ENCODE data around the gene VPS41. TPM values are rescaled to one million over a fixed set of nuclear protein-coding genes. Genes with fewer than 3 reads are reported as not detected.
A peak's percentile ranks its signal among the peaks of the same experiment; 100 is the strongest.
"Not testable (repeated sequence)": the region's sequence is repeated elsewhere in the genome, so short reads cannot be mapped to it uniquely, and the experiment has no call there.

Gene VPS41
- polyA plus RNA-seq = 10 to 100 TPM in 3 of 4 donors, 1 to 10 TPM in 1; 8.6 to 67.7 (median 14.4) TPM
- long read RNA-seq, donor 1, full-length matches to known transcripts = 10 of 10 reads
- long read RNA-seq, donor 1, partial matches to known transcripts = 0 of 10 reads
- long read RNA-seq, donor 1, other reads (novel, unspliced or antisense) = 0 of 10 reads
- long read RNA-seq, donor 2, partial matches to known transcripts = 0 of 2 reads
- long read RNA-seq, donor 2, other reads (novel, unspliced or antisense) = 0 of 2 reads
- long read RNA-seq, donor 3, partial matches to known transcripts = 0 of 4 reads
- long read RNA-seq, donor 3, other reads (novel, unspliced or antisense) = 0 of 4 reads
- long read RNA-seq, donor 4 = 0 reads
- long read RNA-seq, donor 5, partial matches to known transcripts = 0 of 3 reads
- long read RNA-seq, donor 5, other reads (novel, unspliced or antisense) = 0 of 3 reads
- long read RNA-seq, donor 6, partial matches to known transcripts = 0 of 4 reads
- long read RNA-seq, donor 6, other reads (novel, unspliced or antisense) = 0 of 4 reads
- long read RNA-seq, donor 7, full-length matches to known transcripts = 6 of 6 reads
- long read RNA-seq, donor 7, partial matches to known transcripts = 0 of 6 reads
- long read RNA-seq, donor 7, other reads (novel, unspliced or antisense) = 0 of 6 reads
- long read RNA-seq, donor 8 = 0 reads
- long read RNA-seq, donor 9, full-length matches to known transcripts = 3 of 3 reads
- long read RNA-seq, donor 9, partial matches to known transcripts = 0 of 3 reads
- long read RNA-seq, donor 9, other reads (novel, unspliced or antisense) = 0 of 3 reads
- long read RNA-seq, donor 10, full-length matches to known transcripts = 5 of 5 reads
- long read RNA-seq, donor 10, partial matches to known transcripts = 0 of 5 reads
- long read RNA-seq, donor 10, other reads (novel, unspliced or antisense) = 0 of 5 reads

GRCh38 chr7:38908759-38909335 is at the start of gene VPS41:
Gene VPS41 (minus strand): TSS chr7:38909191. CDS start chr7:38909174, 17 bp downstream.
- 0 to 1% (median 0%) methylated on average over 18 to 20 of the region's 20 CpGs for WGBS, 3 donors
- DNase-seq (peak; percentile 91 to 92), FAIRE-seq (no peak)
- peak within 1 kb of the TSS; percentile 24 to 74 (median 40) for H3K27ac ChIP-seq (ENCODE audit: low read depth in 1 of 3, low read length in 2 of 3)
- H3K4me1 ChIP-seq (ENCODE audit: control insufficient read depth in 3 of 3, insufficient read depth in 2 of 3, low read depth in 1 of 3, low read length in 2 of 3) = peaks cover 0 to 4% (median 3%) of the 10 kb centered on the region in 3 donors
- H3K27me3 ChIP-seq (ENCODE audit: control insufficient read depth in 3 of 3, insufficient read depth in 3 of 3, low read length in 3 of 3) = peaks cover 0 to 2% (median 0%) of the 10 kb centered on the region in 3 donors
- no peaks in the 10 kb centered on the region for H3K36me3 ChIP-seq (ENCODE audit: control insufficient read depth in 3 of 3, insufficient read depth in 2 of 3, low read depth in 1 of 3, low read length in 3 of 3)
- H3K4me3 ChIP-seq (ENCODE audit: low read depth in 1 of 3, low read length in 3 of 3) = peak within 1 kb of the TSS; percentile 79 to 93 (median 80)
- H3K9me3 ChIP-seq (ENCODE audit: control insufficient read depth in 2 of 2, insufficient read depth in 1 of 2, low read depth in 1 of 2, low read length in 1 of 2) = no peaks in the 10 kb centered on the region

- whole genome bisulfite sequencing, 3 donors = 76 to 95% (median 82%) methylated on average over 5 of the region's 5 CpGs
- Histone ChIP-seq H3K4me1 (ENCODE audit: control insufficient read depth in 3 of 3, insufficient read depth in 2 of 3, low read depth in 1 of 3, low read length in 2 of 3) (no peaks in the 10 kb centered on the region), H3K27me3 (ENCODE audit: control insufficient read depth in 3 of 3, insufficient read depth in 3 of 3, low read length in 3 of 3) (peaks cover 0 to 2% (median 0%) of the 10 kb centered on the region in 3 donors), H3K36me3 (ENCODE audit: control insufficient read depth in 3 of 3, insufficient read depth in 2 of 3, low read depth in 1 of 3, low read length in 3 of 3) (no peaks in the 10 kb centered on the region), H3K27ac (ENCODE audit: low read depth in 1 of 3, low read length in 2 of 3) (no peak overlapping the region), H3K9me3 (ENCODE audit: control insufficient read depth in 2 of 2, insufficient read depth in 1 of 2, low read depth in 1 of 2, low read length in 1 of 2) (no peaks in the 10 kb centered on the region), H3K4me3 (ENCODE audit: low read depth in 1 of 3, low read length in 3 of 3) (no peak overlapping the region)
- DNase-seq (no peak), FAIRE-seq (no peak)
These were observed 46.9 kb upstream of the VPS41 start for GRCh38 chr7:38955892-38956291.

- Histone ChIP-seq H3K4me3 (ENCODE audit: low read depth in 1 of 3, low read length in 3 of 3) (no peak overlapping the region), H3K4me1 (ENCODE audit: control insufficient read depth in 3 of 3, insufficient read depth in 2 of 3, low read depth in 1 of 3, low read length in 2 of 3) (no peaks in the 10 kb centered on the region), H3K9me3 (ENCODE audit: control insufficient read depth in 2 of 2, insufficient read depth in 1 of 2, low read depth in 1 of 2, low read length in 1 of 2) (no peaks in the 10 kb centered on the region), H3K27ac (ENCODE audit: low read depth in 1 of 3, low read length in 2 of 3) (no peak overlapping the region), H3K36me3 (ENCODE audit: control insufficient read depth in 3 of 3, insufficient read depth in 2 of 3, low read depth in 1 of 3, low read length in 3 of 3) (no peaks in the 10 kb centered on the region), H3K27me3 (ENCODE audit: control insufficient read depth in 3 of 3, insufficient read depth in 3 of 3, low read length in 3 of 3) (peaks cover 0 to 2% (median 0%) of the 10 kb centered on the region in 3 donors)
- DNase-seq = no peak
- FAIRE-seq = no peak
- WGBS, 3 donors = 71 to 85% (median 80%) methylated on average over 4 of the region's 4 CpGs
These were observed 45.0 kb upstream of the VPS41 start for GRCh38 chr7:38953971-38954370.

DNA sequence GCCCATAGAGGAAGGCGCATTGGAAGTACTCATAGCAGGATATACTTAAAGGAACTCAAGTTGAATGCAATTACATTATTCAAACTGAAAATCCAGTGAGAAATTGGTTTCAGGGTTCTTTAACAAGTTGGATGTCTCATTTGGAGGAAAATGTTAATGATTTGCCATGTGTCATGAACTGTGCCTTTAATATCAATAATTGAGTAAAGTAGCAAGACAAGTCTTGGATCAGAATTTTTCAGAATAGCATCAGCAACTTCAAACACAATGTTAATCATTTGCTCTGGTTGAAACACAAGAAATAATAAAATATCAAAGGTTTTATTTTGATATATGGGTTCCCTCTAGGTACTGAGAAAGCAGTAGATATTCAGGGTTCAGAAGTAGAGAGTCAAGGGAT is 44.2 kb upstream of the VPS41 start:
- no peaks in the 10 kb centered on the region for H3K9me3 ChIP-seq (ENCODE audit: control insufficient read depth in 2 of 2, insufficient read depth in 1 of 2, low read depth in 1 of 2, low read length in 1 of 2)
- no peaks in the 10 kb centered on the region for H3K4me1 ChIP-seq (ENCODE audit: control insufficient read depth in 3 of 3, insufficient read depth in 2 of 3, low read depth in 1 of 3, low read length in 2 of 3)
- 85 to 97% (median 95%) methylated on average over 1 of the region's 1 CpG for WGBS, 3 donors
- no peak overlapping the region for H3K27ac ChIP-seq (ENCODE audit: low read depth in 1 of 3, low read length in 2 of 3)
- peaks cover 0 to 2% (median 0%) of the 10 kb centered on the region in 3 donors for H3K27me3 ChIP-seq (ENCODE audit: control insufficient read depth in 3 of 3, insufficient read depth in 3 of 3, low read length in 3 of 3)
- H3K36me3 ChIP-seq (ENCODE audit: control insufficient read depth in 3 of 3, insufficient read depth in 2 of 3, low read depth in 1 of 3, low read length in 3 of 3) = no peaks in the 10 kb centered on the region
- FAIRE-seq = no peak
- no peak for DNase-seq
- H3K4me3 ChIP-seq (ENCODE audit: low read depth in 1 of 3, low read length in 3 of 3) = no peak overlapping the region

DNA sequence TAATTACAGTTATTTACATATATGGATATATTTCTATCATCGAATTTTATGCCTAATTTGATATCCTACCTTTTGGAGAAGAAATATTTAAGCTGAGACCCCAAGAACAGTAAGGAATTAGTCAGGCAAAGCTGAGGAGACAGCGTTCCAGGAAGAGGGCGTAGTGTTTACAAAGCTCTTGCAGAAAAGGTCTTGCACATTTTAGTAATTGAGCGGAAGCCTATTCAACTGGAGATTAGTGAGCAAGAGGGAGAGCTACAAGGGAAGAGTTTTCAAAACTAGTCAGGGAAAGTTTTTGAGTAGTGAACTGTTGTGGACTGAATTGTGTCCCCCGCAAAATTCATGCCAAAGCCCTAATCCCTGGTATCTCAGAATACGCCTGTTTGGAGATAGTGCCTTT is 42.2 kb upstream of the VPS41 start:
- FAIRE-seq = no peak
- Histone ChIP-seq H3K4me3 (ENCODE audit: low read depth in 1 of 3, low read length in 3 of 3) (no peak overlapping the region), H3K36me3 (ENCODE audit: control insufficient read depth in 3 of 3, insufficient read depth in 2 of 3, low read depth in 1 of 3, low read length in 3 of 3) (no peaks in the 10 kb centered on the region), H3K27ac (ENCODE audit: low read depth in 1 of 3, low read length in 2 of 3) (no peak overlapping the region), H3K4me1 (ENCODE audit: control insufficient read depth in 3 of 3, insufficient read depth in 2 of 3, low read depth in 1 of 3, low read length in 2 of 3) (no peaks in the 10 kb centered on the region), H3K9me3 (ENCODE audit: control insufficient read depth in 2 of 2, insufficient read depth in 1 of 2, low read depth in 1 of 2, low read length in 1 of 2) (no peaks in the 10 kb centered on the region), H3K27me3 (ENCODE audit: control insufficient read depth in 3 of 3, insufficient read depth in 3 of 3, low read length in 3 of 3) (peaks cover 0 to 2% (median 0%) of the 10 kb centered on the region in 3 donors)
- 68 to 80% (median 68%) methylated on average over 6 of the region's 6 CpGs for WGBS, 3 donors
- DNase-seq = no peak

DNA sequence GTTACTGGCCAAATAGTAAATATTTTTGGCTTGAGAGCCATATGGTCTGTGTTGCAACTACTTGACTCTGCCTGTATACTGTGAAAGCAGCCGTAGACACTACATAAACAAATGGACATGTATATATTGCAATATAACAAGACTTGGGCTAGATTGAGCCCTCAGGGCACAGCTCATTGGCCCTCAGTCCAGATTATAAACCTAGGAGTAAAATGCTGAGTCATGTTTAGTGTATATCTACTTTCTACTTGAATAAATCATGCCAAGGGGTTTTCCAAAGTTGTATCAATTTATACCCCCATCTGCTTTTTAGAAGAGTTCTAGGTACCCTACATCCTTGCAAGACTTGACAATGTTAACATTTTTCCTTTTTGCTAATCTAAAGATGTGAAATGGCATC is 41.3 kb upstream of the VPS41 start:
- no peak overlapping the region for H3K4me3 ChIP-seq (ENCODE audit: low read depth in 1 of 3, low read length in 3 of 3)
- no peaks in the 10 kb centered on the region for H3K36me3 ChIP-seq (ENCODE audit: control insufficient read depth in 3 of 3, insufficient read depth in 2 of 3, low read depth in 1 of 3, low read length in 3 of 3)
- H3K4me1 ChIP-seq (ENCODE audit: control insufficient read depth in 3 of 3, insufficient read depth in 2 of 3, low read depth in 1 of 3, low read length in 2 of 3) = no peaks in the 10 kb centered on the region
- H3K27me3 ChIP-seq (ENCODE audit: control insufficient read depth in 3 of 3, insufficient read depth in 3 of 3, low read length in 3 of 3) = no peaks in the 10 kb centered on the region
- no peak overlapping the region for H3K27ac ChIP-seq (ENCODE audit: low read depth in 1 of 3, low read length in 2 of 3)
- DNase-seq (no peak), FAIRE-seq (no peak)
- WGBS, 3 donors = 43 to 56% (median 52%) methylated on average over 1 of the region's 1 CpG
- no peaks in the 10 kb centered on the region for H3K9me3 ChIP-seq (ENCODE audit: control insufficient read depth in 2 of 2, insufficient read depth in 1 of 2, low read depth in 1 of 2, low read length in 1 of 2)

GRCh38 chr7:38947541-38947940 is 38.5 kb upstream of the VPS41 start:
- WGBS, 3 donors = 90 to 92% (median 91%) methylated on average over 4 of the region's 4 CpGs
- not testable (repeated sequence) for DNase-seq; FAIRE-seq; H3K9me3 ChIP-seq (ENCODE audit: control insufficient read depth in 2 of 2, insufficient read depth in 1 of 2, low read depth in 1 of 2, low read length in 1 of 2); H3K27ac ChIP-seq (ENCODE audit: low read depth in 1 of 3, low read length in 2 of 3); H3K4me3 ChIP-seq (ENCODE audit: low read depth in 1 of 3, low read length in 3 of 3); H3K27me3 ChIP-seq (ENCODE audit: control insufficient read depth in 3 of 3, insufficient read depth in 3 of 3, low read length in 3 of 3); H3K36me3 ChIP-seq (ENCODE audit: control insufficient read depth in 3 of 3, insufficient read depth in 2 of 3, low read depth in 1 of 3, low read length in 3 of 3); H3K4me1 ChIP-seq (ENCODE audit: control insufficient read depth in 3 of 3, insufficient read depth in 2 of 3, low read depth in 1 of 3, low read length in 2 of 3)

GRCh38 chr7:38942431-38943051 is 33.5 kb upstream of the VPS41 start:
- FAIRE-seq = no peak
- Histone ChIP-seq H3K36me3 (ENCODE audit: control insufficient read depth in 3 of 3, insufficient read depth in 2 of 3, low read depth in 1 of 3, low read length in 3 of 3) (no peaks in the 10 kb centered on the region), H3K9me3 (ENCODE audit: control insufficient read depth in 2 of 2, insufficient read depth in 1 of 2, low read depth in 1 of 2, low read length in 1 of 2) (no peaks in the 10 kb centered on the region), H3K27ac (ENCODE audit: low read depth in 1 of 3, low read length in 2 of 3) (no peak overlapping the region), H3K4me1 (ENCODE audit: control insufficient read depth in 3 of 3, insufficient read depth in 2 of 3, low read depth in 1 of 3, low read length in 2 of 3) (no peaks in the 10 kb centered on the region), H3K4me3 (ENCODE audit: low read depth in 1 of 3, low read length in 3 of 3) (no peak overlapping the region), H3K27me3 (ENCODE audit: control insufficient read depth in 3 of 3, insufficient read depth in 3 of 3, low read length in 3 of 3) (no peaks in the 10 kb centered on the region)
- WGBS, 3 donors = 78 to 82% (median 82%) methylated on average over 4 of the region's 4 CpGs
- DNase-seq = no peak

Measured in small intestine (tissue), 16 donors.